ENCODE results near the gene CNOT3.
"Not testable (repeated sequence)": the region's sequence is repeated elsewhere in the genome, so short reads cannot be mapped to it uniquely, and the experiment has no call there.

DNA sequence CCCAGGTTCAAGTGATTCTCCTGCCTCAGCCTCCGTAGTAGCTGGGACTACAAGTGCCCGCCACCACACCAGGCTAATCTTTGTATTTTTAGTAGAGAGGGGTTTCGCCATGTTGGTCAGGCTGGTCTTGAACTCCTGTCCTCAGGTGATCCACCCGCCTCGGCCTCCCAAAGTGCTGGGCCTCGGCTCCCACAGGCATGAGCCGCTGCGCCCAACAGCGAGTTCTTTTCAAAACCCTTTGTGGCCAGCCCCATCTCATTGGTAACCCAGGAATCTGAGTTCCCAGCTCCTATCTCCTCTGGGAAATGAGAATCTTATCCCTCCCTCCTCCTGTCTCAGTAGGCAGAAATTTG lies 37.7 kb upstream of the CNOT3 start:
- not testable (repeated sequence) for TF ChIP-seq POLR2A, CTCF (IDR thresholded peaks at IDR 0.05)

All from lower leg skin (tissue), 3 donors.